Inflammatory macrophage treated with lipopolysaccharide for 1 hour (primary cell): ENCODE data around the gene ATPAF2.

Source experiments
- DNase-seq, 2 donors: peaks; one replicate each; pipeline ENCODE4 v3.0.0-alpha.2; 2020 to 2022

The ATPAF2 gene

DNA sequence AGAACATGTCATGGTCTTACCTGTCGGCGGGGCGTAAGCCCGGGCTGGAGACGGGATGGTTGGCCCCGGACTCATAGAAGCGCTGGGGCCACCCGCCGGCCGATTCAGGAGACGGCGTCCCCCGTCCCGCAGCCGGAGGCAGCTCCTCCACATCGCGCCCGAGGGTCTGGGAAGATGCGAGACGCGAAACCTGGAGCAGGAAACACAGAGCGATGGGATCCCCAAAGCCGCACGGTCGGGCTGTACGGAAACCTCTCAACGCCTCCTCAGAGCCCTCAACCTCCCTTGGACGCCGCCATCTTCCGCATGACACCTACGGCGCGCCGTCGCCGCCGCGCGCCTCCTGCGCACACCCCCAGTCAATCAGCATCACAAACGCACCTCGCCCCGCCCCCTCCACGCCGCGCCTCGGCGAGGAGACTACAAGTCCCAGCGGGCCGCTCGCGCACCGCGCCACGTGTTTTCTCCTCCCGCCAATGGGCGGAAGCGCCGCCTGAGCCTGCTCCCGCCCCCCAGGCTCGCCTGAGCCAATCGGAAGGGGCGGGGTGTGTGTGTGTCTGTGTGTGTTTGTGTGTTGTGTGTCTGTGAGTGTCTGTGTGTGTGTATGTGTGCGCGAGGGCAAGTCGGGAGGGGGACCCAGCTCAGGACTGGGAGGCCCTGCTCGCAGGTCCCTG is at the start of gene ATPAF2, which contains the start of gene GID4:
TSS of gene ATPAF2 (minus strand) at position 308 of the 674 bp plus-strand sequence. CDS start at position 153, 155 bp downstream.
TSS of gene GID4 (plus strand) at position 548 of the 674 bp plus-strand sequence. CDS start at position 605, 57 bp downstream.
- DNase-seq = peak; percentile 98 to 99

DNA sequence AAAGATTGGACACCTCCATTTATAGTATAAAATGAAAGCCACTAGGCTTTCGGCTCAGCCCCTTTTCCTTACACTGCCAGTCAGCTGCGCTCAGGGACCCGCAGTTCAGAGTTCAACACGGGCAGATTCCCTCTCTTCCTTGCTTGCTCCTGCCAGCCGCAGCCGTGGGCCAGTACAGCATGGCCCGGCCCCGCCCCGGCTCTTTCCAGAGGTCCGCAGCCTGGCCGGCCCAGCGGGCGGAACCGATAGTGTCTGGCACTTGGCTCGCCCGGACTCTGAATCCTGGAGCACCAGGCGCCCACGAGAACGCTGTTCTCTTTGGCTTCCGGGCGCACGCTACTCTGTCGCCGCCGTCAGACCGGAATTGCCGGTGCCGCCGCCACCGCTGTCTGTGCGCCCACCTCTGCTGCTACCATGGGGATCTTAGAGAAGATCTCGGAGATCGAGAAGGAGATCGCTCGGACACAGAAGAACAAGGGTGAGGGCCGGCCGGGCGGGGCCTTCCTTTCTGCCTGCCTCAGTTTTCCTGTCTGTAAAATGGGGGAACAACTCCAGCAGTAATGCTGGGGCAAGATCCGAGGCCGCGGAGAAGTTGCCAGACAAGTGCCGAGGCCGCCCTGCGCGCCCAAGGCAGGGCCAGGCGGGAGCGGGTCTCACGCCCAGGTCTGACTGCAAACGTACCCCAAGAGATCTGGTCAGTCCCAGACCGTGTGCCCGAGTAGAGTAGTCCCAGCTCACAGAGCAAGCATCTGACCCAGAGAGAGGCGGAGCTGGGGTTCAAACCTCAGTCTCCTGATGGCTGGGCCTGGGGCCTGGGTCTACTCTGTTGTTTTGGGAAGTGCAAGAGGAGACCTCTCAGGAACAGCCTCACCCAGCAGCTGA is 48.9 kb upstream of the ATPAF2 start, which contains the start of gene DRG2:
TSS of gene DRG2 (plus strand) at position 339 of the 882 bp plus-strand sequence. CDS start at position 415, 76 bp downstream.
- DNase-seq = peak; percentile 82 to 97

DNA sequence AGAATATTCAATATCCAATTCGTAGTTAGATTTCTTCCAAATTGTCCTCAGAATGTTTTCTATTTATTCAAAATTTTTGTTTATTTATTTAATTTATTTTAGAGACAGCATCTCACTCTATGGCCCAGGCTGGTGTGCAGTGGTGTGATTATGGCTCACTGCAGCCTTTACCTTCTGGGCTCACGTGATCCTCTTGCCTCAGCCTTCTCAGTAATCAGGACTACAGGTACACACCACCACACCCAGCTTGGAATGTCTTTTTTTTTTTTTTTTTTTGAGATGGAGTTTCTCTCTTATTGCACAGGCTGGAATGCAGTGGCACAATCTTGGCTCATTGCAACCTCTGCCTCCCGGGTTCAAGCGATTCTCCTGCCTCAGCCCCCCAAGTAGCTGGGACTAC is 45.3 kb upstream of the ATPAF2 start:
- DNase-seq = no peak

DNA sequence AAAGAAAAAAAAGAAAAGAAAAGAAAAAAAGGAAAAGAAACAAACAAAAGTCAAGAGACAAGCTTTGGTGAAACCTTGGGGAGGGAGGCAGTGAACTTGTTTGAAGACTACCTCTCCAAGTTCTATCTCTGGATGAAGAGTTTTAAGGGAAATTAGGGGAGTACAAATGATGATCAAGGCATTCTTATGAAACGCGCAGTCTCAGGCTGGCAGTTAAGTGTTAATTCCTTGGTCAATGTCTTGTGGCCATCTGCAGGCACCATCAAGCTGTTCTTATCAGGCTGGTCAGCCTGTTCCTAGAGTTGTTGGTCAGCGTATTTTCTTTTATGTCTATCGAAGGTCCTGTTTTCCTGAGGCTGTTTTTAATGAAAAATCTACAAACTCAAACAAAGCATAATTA is 40.6 kb upstream of the ATPAF2 start:
- DNase-seq = no peak

DNA sequence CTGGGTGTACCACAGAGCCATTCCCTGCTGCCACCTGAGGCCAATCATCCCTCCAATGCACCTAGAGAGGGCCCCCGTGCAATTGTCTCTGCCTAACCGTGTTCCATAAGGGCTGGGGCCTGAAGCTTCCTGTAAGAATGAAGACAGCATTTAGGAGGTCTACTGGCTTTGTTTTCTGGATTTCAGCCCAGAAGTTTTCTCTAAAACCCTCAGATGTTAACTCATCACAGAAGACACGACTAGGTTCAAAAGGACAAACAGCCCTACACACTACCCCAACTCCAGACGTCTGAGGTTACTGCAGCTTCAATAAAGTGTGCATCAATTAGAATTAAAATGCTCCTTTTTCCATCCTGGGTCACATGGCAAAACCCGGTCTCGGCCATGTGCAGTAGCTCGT is 38.0 kb upstream of the ATPAF2 start:
- DNase-seq = no peak

DNA sequence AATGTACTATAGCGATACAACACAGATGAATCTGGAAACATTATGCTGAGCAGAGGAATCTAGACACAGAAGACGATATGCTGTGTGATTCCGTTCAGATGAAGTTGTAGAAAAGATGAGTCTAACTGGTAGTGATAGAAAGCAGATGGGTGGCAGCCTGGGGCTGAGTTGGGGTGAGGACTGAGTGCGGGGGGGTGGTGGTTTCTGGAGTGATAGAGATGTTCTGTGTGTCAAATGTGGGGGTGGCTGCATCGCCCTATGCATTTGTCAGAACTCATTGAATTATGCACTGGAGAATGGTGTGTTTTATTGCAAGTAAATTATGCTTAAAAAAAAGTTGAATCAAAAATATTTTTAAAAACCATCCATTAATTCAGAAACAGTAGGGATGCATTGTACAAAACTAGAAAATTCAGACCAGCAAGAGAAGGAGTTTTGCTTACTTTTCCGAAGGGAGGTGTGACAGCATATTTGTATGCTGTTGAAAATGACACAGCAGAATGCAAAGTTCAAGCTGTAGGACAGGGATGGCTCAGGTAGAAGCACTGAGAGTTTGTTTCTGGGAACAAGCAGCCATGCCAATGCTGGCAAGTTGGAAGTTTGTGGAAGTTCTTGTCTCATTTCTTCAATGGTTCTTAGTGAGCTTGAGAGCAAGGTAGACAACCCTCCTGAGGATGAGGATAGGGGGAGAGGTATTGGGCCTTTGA is 35.8 kb upstream of the ATPAF2 start:
- DNase-seq = no peak

DNA sequence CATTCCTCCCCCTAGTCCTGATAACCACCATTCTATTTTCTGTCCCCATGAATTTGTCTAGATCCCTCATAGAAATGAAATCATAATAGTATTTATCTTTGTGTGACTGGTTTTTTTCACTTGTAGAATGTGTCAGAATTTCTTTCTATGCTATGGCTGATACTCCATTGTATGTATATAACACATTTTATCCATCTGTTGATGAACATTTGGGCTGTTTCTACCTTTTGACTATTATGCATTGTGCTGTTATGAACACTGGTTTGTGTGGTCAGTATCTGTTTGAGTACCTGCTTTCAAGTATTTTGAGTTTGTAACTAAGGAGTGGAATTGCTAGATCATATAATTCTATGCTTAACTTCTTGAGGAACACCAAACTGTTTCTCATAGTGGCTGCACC is 32.8 kb upstream of the ATPAF2 start:
- no peak for DNase-seq

DNA sequence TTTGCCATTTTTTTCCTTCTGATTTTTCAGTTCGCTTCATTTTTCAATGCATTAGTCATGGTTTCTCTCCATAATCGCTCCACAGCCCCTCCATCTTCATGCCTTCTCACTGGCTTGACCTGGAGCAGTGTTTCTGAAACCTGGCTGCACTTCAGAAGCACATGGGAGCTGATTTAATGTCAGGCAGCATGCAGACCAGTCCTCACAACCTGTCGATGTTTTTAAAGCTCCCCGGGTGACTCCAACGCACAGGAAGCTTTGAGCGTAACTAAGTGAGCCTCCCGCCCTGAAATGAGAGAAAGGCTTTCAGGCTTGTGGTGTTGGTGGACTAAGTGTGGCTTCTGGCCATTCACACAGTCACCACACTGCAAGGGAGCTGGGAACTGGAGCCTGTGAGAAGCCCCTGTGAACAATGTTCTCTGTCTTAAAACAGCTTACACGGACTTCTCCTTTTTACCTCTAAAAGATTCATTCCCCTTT is 31.9 kb upstream of the ATPAF2 start:
- DNase-seq = peak in 1 of 2 donors; percentile 3

DNA sequence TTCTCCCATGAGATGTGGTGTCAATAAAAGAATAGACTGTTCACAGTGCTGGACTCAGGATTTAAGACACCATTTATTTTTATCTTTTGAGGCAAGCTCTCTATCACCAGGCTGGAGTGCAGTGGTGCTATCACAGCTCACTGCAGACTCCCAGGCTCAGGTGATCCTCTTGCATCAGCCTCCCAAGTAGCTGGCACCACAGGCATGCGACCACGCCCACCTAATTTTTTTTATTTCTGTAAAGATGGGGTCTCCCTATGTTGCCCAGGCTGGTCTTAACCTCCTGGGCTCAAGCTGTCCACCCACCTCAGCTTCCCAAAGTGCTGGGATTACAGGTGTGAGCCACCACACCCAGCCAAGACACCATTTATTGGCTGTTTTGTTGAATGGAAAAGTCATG is 30.1 kb upstream of the ATPAF2 start:
- no peak for DNase-seq

DNA sequence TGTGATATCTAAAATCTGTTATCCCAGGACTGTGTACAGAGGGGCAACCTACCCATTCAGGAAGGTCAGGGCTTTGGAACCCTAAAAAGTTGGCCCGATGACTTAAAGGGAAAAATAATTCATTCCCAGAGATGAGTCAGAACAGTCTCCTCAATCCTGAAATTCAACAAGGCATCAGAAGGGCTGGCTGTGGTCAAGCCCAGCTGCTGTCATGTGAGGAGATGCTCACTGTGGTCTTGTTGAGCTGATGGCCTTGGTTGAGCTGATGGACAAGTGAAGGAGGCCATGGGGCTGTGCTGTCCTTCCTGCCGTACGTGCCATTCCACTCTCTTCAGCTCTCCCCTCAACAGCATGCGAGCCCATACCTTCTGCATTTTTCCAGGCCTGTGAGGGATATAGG is 27.9 kb upstream of the ATPAF2 start:
- no peak for DNase-seq

DNA sequence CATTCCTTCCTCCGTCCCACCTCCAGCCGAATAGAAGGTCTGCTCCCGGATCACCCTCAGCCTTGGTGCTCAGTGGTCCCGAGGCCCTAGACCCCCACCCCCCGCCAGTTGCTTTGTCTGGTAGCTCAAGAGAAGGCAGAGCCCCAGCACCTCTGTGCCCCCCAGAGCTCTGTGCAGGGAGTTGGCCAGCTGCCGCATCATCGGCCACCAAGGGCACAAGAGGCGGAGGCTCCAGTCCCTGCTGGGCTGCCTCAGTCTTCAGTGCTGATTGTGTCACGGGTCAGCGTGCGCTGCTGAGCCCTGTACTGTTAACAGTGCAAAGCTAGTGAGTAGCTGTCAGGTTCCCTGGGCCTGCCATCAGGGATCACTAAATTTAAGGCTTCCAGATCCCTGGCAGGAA is 26.6 kb upstream of the ATPAF2 start:
- DNase-seq = no peak

DNA sequence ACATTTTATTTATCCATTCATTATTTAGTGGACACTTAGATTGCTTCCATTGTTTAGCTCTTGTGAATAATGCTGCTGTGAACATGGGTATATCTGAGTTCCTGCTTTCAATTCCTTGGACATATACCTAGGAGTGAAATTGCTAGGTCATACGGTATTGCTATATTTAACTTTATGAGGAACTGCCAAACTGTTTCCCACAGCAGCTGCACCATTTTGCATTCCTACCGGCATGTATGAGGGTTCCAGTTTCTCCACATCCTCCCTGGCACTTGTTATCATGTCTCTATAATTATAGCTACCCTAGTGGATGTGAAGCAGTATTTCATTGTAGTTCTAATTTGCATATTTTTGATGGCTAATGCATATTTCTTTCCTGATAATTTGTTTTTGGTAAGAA is 25.1 kb upstream of the ATPAF2 start:
- no peak for DNase-seq

DNA sequence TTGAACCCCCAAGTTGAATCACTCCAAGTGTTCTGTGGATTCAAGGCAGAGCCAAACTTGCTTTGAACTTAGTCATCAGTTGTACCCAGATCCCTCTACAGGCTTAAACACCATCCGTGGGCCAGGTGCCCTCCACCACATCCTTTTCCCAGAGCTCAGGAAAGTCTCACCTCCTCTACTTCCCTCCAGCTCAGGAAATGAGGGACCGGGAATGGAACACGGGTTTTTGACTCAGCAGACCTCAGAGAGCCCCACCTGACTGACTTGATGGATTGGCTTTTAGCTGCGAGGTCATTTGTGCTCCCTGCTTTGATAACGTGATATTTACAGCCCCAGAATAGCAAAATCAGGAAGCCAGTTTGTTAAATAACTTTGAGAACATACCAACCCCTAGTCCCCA is 20.3 kb upstream of the ATPAF2 start:
- no peak for DNase-seq

DNA sequence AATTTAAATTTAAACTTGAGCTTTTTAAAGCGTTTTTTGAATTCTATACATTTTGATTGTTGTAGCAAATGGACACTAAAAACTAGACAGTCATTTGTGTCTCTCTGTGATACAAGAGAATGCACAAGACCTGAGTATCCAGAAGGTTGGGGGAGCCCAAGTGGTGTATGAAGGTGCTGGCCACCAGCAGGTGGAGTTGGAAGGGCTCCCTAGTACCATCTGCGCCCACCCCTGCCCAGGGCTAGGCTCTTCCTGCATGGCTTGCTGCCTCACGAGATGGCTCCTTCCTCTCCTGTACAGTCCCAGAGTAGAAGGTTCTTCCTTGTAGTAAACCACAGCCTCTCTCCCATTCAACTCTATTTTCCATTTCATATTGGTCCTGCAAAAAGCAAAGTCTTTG is 17.2 kb upstream of the ATPAF2 start:
- no peak for DNase-seq

DNA sequence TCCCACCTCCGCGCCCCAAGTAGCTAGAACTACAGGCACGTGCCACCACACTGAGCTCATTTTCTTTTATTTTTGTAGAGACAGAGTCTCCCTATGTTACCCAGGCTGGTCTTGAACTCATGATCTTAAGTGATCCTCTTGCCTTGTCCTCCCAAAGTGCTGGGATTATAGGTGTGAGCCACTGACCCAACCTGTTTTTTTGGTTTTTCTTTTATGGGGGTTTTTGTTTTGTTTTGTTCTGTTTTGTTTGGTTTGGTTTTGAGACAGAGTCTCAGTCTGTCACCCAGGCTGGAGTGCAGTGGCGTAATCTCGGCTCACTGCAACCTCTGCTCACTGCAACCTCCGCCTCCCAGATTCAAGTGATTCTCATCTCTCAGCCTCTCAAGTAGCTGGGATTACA is 16.6 kb upstream of the ATPAF2 start:
- DNase-seq = no peak

DNA sequence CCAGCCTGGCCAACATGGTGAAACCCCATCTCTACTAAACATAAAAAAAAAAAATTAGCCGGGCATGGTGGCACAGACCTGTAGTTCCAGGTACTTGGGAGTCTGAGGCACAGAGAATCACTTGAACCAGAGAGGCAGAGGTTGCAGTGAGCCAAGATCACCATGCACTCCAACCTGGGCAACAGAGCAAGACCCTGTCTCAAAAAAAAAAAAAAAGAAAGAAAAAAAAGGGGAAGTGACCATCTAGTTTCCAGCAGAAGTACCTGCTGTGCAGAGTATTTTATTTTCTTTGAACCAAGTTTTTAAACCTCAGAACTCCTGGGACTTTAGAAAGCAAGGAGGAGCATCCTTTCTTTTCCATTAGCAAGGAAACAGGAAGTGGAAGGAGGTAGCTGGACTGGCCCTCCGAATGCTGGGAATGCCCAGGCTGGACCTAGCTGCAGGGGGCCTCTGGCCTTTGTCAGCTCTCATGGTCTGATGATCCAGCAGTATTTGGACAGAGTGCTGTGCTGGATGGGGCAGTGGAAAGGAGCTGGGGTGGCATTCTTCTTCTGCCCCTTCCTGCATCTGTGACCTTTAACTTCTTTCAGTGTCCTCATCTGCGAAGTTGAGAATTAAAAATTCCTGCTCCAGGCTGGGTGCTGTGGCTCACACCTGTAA is 6.9 kb upstream of the ATPAF2 start:
- DNase-seq = no peak

DNA sequence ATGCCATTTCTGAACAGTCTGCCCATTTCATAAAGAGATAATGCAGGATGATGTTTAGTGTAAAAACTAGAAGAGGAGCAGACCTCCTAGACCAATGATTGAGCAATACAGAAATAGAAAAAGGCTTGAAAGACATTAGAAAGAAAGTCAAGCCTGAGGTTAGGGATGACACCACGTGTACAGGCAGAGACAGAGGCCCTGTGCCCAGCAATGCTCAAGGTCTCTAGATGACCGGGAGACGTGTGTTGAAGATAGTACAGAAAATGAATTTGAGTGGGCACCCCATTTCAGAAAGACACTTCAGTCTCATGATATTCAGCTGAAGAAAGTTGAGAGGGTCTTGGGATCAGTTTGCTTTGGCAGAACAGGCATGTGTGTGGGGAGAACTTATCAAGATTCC is 5.6 kb upstream of the ATPAF2 start:
- no peak for DNase-seq

DNA sequence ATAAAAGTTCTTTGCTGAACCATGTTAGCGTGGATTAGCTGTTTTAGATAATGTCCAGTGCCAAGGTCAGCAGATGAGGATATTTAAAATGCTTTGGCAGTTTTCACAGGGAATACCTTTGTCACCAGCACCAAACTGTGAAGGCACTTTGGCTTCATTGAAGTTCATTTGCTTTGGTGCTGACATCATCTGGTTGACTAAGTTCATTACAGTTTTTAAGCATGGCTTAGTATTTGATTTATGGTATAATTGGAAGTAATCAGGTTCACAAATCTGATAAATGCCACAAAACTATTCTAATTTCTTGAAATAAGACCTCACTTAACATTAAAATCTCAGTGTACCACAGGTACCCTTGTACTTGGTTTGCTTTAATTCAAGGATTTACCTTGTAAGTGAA is 4.5 kb upstream of the ATPAF2 start:
- DNase-seq = no peak

DNA sequence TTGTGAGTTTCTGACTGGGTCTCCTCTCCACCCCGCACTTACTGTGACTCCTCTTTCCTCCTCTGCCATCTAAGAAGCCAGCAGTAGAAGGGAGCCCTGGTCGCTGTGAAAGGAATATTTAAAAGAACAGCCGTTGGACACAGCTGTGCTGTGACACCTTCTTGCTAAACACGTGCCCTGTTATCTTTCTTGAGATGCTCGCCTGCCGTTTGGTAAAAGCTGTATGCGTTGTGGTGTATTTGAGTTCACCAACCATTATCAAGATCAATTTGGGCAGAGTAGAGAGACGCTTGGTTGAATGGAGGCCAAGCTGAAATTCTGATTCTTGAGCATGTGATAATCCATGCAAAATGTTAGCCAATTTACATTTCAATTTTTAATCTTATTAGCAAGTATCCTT is 4.0 kb upstream of the ATPAF2 start:
- no peak for DNase-seq

DNA sequence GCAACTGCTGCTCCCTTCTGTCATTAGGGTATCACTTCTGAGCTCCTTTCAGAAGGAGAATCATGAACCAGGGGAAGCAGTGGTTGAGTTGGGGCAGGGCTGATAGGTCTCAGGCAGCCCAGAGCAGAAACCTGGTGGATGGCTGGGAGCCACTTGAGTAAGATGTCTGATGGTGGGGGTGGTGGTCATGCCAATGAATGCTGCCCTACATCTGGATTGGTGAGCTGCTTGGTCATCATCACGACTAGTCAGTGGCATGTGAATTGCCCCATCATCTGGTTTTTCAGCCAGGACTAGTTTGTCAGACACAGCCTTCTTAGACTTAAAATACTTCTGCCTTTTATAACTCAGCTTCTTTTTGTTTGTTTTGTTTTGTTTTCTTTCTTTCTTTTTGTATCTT is 2.8 kb upstream of the ATPAF2 start:
- DNase-seq = peak in 1 of 2 donors; percentile 37

DNA sequence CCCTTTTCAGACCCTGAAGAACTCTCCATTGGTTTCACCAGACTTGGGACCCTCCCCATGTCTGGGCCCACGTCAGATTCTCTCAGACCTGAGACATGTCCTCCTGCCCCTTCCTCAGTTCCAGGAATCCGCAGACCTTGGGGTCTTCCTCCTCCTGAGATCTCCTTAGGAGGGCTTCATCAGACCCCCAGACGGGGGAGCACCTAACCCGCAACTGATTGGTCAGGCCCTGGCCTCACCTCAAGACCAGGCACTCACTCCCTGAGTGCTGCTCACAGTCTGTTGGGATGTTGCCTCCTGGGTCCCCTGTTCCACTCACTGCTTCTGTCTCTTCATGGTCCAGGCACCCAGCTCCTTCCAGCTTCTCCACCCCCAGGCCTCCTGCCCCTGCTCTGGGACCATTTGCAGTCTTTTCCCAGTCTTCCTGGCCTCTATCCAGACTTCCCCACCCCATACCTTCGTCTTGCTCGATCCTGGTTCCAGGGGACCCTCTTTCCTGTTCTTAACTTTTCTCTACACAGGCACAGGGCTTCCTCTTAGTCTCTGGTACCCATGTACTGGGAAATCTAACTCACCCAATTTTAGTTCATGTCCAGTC is 1.4 kb upstream of the ATPAF2 start:
- no peak for DNase-seq

DNA sequence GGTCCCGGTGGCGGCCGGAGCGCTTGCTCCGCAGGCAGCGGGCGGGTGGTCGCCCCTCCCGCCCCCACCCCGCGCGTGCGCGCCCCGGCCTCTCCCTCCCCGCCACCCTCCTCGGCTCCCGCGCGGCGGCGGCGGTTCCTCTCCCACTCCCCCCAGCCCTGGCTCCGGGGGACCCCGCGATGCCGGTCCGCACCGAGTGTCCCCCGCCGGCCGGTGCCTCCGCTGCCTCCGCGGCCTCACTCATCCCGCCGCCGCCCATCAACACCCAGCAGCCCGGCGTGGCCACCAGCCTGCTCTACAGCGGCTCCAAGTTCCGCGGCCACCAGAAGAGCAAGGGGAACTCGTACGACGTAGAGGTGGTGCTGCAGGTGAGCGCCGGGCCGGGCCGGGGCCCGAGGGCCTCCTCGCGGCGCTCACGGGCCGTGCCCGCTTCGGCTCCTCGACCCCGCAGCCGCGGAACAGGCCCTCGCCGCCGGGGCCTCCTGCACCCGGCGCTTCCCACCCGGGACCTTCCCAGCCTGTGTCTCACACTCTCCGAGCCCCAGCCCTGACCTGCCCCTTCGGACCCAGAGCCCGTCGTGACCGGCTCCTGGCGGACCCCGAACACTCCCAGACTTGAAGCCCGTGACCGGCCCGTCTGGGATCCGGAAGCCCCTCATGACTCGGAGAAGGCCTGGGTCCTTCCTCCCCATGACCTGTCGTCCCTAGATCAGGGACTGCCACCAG is 730 bp upstream of the ATPAF2 start:
- DNase-seq = peak; percentile 6 to 15
